ENCODE data around the gene TEDC1.
A peak's percentile ranks its signal among the peaks of the same experiment; 100 is the strongest.

Gene TEDC1

DNA sequence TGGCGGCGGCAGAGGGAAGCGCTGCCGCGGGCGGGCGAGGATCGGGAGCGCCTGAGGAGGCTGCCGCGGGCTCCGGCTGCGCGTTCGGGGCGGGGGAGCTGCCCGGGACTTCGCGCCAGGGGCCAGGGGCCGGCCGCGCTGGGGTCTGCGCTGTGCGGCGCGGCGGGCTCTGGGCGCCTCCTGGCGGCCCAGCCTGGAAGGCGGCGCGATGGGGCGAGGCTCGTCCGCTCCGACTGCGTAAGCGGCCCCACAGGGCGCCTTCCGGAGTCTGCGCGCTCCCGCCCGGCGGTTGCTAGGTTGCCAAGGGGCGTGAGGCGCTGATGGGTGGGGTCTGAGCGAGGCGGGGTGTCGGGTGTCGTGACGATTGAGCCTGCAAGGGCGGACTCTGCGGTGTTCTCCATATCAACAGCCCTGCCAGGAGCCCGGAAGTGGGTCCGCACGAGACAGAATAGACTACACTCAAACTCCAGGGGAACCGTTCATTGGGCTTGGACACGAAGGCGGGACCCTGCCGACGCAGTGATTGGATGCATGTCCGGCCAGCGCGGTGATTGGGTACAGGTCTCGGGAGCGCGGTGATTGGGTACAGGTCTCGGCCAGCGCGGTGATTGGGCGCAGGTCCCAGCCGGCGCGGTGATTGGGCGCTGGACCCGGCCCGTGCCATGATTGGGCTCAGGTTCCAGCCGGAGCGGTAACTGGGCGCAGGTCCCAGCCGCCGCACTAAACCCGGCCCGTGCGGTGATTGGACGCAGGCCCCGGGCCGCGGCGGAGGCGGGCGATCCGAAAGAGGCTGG, at the start of gene TEDC1:
Gene TEDC1 (plus strand): TSS at position 675 of the 794 bp plus-strand sequence. CDS start 130 bp downstream, outside the sequence.
- peak; percentile 93 to 99 for DNase-seq (ENCODE audit: low read depth in 2 of 2)

- no peak for DNase-seq (ENCODE audit: low read depth in 2 of 2)
Observed at GRCh38 chr14:105442125-105442524, 48.9 kb upstream of the TEDC1 start.

DNA sequence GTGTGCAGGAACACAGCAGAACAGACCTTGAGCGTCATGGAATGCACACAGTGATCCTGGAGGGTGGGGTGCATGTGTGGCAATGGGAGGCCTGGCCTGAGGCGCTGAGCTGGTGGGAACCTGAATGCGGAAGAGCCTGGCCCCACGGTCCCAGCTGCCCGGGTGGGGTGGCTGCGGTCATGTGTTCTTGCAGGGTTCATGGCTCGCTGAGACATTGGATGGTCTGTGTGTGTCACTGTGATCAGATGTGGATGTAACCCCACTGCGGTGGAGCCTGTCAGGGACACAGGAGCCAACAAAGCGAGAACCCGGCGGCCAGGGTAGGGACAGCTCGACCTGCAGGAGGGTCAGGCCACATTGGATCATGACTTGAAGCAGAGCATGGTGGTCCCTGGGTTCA, 48.2 kb upstream of the TEDC1 start:
- no peak for DNase-seq (ENCODE audit: low read depth in 2 of 2)

DNA sequence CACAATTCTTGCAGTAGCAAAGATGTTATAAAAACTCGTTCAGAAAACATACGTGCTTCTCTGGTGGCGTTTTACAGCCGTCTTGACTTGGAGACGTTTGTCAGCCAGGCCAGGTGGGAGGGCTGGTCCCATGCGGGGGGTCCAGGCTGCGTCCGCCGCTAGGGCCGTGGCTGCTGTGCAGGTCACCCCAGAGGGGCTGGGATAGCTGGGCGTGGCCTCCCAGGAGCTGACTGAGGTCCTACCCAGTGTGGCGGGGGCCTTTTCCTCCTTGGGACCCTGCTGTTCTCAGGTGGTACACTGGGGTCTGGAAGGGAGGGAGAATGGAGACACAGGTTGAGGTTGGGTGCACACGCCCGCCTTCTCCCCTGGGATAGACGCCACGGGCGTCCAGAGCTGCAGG, 46.2 kb upstream of the TEDC1 start:
- no peak for DNase-seq (ENCODE audit: low read depth in 2 of 2)

GRCh38 chr14:105445290-105445689, 45.8 kb upstream of the TEDC1 start:
- DNase-seq (ENCODE audit: low read depth in 2 of 2) = no peak

GRCh38 chr14:105445901-105446845, 44.9 kb upstream of the TEDC1 start:
- no peak for DNase-seq (ENCODE audit: low read depth in 2 of 2)

GRCh38 chr14:105446971-105447370, 44.1 kb upstream of the TEDC1 start:
- DNase-seq (ENCODE audit: low read depth in 2 of 2) = no peak

- no peak for DNase-seq (ENCODE audit: low read depth in 2 of 2)
Observed at GRCh38 chr14:105447651-105448640, 43.1 kb upstream of the TEDC1 start.

DNA sequence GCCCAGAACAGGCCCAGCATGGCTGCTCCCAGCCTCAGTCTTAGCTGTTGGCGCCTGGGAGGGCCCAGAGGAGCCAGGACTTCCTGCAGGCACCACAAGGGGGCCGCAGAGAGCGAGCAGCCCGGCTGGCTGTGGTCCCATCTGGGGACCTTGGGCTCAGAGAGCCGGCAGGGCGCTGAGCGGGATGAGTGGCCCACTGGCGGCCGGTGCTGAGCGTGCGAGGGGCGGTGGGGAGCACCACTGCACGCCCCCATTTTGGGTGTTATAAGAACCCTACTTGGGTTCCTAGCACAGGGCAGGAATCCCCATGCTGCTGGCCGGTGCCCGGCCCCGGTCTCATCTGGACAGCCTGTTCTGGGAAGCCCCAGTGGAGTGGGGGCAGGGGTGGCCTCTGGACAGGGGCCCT, 42.3 kb upstream of the TEDC1 start:
- peak; percentile 39 for DNase-seq (ENCODE audit: low read depth in 2 of 2)

GRCh38 chr14:105449276-105450122, 41.5 kb upstream of the TEDC1 start:
- DNase-seq (ENCODE audit: low read depth in 2 of 2) = no peak

DNA sequence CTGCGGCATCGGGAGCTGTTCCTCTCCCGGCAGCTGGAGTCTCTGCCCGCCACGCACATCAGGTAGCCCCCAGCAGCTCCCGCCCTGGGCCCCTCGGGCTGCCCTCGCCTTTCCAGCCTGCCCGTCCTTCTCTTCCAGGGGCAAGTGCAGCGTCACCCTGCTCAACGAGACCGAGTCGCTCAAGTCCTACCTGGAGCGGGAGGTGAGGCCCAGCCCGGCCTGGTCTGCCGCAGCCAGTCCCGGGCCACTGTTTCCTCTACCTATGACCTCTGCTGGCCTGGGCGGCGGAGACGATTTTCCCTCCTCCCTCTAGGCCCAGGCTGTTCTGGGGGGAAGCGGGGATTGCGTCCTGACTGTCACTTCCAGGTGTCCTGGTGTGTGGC, 40.9 kb upstream of the TEDC1 start:
- no peak for DNase-seq (ENCODE audit: low read depth in 2 of 2)

- no peak for DNase-seq (ENCODE audit: low read depth in 2 of 2)
Observed at GRCh38 chr14:105450864-105451720, 40.0 kb upstream of the TEDC1 start.

- no peak for DNase-seq (ENCODE audit: low read depth in 2 of 2)
Observed at GRCh38 chr14:105452963-105453362, 38.1 kb upstream of the TEDC1 start.

- DNase-seq (ENCODE audit: low read depth in 2 of 2) = no peak
Observed at GRCh38 chr14:105453847-105454246, 37.2 kb upstream of the TEDC1 start.

DNA sequence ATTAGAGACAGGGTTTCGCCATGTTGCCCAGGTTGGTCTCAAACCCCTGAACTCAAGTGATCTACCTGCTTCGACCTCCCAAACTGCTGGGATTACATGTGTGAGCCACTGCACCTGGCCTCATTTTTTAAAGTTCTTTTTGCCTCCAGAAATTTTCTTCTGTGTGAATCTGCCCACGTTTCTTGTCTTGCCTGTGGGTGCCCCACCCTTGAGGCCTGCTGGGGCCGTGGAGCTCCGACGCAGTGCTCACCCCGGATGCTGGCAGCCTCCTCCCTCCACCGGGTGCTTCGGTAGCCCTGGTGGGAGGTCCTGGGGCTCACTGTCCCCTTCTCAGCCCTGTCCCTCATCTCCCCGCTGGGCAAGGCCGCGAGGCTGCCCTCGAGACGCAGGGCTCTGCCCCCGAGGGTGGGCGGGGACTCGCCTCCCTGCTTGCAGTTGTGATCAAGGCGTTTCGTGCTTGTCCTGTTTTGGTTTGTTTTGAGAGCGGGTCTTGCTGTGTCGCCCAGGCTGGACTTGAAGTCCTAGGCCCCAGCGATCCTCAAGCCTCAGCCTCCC, 35.9 kb upstream of the TEDC1 start:
- DNase-seq (ENCODE audit: low read depth in 2 of 2) = no peak

DNA sequence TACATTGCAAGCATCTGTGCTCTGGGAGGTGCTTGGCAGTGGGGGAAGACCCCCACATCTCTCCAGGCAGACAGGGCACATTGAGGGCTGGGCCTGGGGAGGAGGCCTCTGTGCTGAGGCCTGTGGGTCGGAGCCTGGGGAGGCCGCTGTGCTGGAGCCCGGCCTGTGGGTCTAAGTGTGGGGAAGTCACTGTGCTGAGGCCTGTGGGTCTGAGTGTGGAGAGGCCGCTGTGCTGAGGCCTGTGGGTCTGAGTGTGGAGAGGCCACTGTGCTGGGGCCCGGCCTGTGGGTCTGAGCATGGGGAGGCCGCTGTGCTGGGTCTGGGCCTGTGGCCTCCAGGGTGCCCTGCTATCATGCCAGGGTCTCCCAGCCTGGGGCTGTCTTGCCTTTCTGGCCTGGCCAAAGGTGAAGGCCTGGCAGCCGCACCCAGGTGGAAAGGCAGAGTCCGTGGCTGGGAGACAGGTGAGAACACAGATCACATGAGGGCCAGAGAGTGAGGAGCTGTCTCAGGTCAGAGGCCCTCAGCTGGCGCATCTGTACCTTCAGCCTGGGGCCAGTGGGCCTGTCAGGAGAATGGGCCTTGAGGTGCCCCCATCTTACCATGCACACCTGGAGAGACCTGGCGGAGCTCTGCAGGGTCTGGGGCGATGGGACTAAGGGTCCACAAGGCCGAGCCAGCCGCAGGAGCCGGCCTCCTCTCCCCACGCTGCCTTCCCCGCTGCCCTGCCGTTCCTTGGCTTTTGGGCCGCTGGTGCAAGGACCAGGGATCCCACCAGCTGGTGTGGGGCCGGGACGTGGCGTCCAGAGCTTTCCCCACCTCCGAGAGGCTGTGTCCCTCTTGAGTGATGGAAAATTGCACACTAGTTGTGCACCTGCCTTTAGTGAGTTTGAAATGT, 35.0 kb upstream of the TEDC1 start:
- no peak for DNase-seq (ENCODE audit: low read depth in 2 of 2)

GRCh38 chr14:105456736-105457617, 34.1 kb upstream of the TEDC1 start:
- DNase-seq (ENCODE audit: low read depth in 2 of 2) = no peak

Measured in stimulated activated CD4-positive, alpha-beta T cell treated with anti-CD3 and anti-CD28 coated beads, Interleukin-1b, Interleukin-23, amount 100 ng/mL, for 1 hour (primary cell).